ENCODE measurements around the gene TBC1D5. TPM values are rescaled to one million over a fixed set of nuclear protein-coding genes. Genes with fewer than 3 reads are reported as not detected.

TBC1D5 gene
- total RNA-seq, 1 experiment from 2014 or later = 33.9 TPM

GRCh38 chr3:17724948-17725347, 17.5 kb downstream of the TBC1D5 start:
- no peak for TF ChIP-seq ZNF274 (IDR thresholded peaks at IDR 0.05; ENCODE audit: low read depth, low read length)
- H3K9ac ChIP-seq (ENCODE audit: low read length) = no peak overlapping the region
- intact Hi-C loops (cut with micrococcal nuclease) = no loop called here
- POLR2A ChIA-PET = no interaction called here
- H3K4me2 ChIP-seq (ENCODE audit: low read length) = no peak overlapping the region
- no peaks in the 10 kb centered on the region for H3K36me3 ChIP-seq (ENCODE audit: control insufficient read depth in 1 of 2, insufficient read depth in 2 of 2, low read length in 2 of 2)
- H3K4me3 ChIP-seq (replicated peaks in 1 of 2; ENCODE audit: low read depth in 1 of 2, low read length in 2 of 2) = no peak overlapping the region
- peaks cover 0 to 5% of the 10 kb centered on the region in 2 experiments; a peak in 3 of 4 replicates for H3K4me1 ChIP-seq (ENCODE audit: control insufficient read depth in 1 of 2, insufficient read depth in 2 of 2, low read length in 2 of 2)
- H3K9me3 ChIP-seq (ENCODE audit: control insufficient read depth in 1 of 2, insufficient read depth in 1 of 2, low read depth in 1 of 2, low read length in 2 of 2) = no peaks in the 10 kb centered on the region
- H3K79me2 ChIP-seq (ENCODE audit: insufficient read depth, low read length) = peaks cover 24% of the 10 kb centered on the region
- no peaks in the 10 kb centered on the region for H4K20me1 ChIP-seq (ENCODE audit: insufficient read depth)
- no peak overlapping the region for H2AFZ ChIP-seq (ENCODE audit: low read depth, low read length, poor library complexity, severe bottlenecking)
- no peaks in the 10 kb centered on the region for H3K9me2 ChIP-seq (ENCODE audit: insufficient read depth)
- H3K27me3 ChIP-seq (ENCODE audit: insufficient read depth, low read length) = no peaks in the 10 kb centered on the region
- no peak for DNase-seq (ENCODE audit: low read depth, low spot score)
- CTCF ChIA-PET = no interaction called here
- no peak overlapping the region for H3K27ac ChIP-seq (ENCODE audit: low read depth, low read length)
- RAD21 ChIA-PET (ENCODE audit: low non-redundant PET in 1 of 2, low total read pairs in 2 of 2, uncharacterized antibody in 2 of 2, unreplicated experiment in 2 of 2) = no interaction called here
- no TSS peak for BruUV-seq (replicated peaks)
- no peak for ATAC-seq

DNA sequence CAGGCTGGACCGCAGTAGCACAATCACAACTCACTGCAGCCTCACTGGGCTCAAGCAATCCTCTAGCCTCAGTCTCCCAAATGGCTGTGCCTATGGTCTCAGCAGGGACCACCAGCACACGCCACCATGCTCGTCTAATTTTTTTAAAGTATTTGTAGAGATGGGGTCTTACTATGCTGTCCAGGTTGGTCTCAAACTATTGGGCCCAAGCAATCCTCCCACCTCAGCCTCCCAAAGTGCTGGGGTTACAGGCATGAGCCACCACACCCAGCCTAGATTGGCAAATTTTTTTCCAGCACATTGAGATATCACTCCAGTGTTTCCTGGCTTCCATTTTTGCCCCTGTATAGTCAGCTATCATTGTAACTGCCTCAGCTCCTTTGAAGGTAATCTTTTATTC, 18.3 kb downstream of the TBC1D5 start:
- Histone ChIP-seq H3K4me2 (ENCODE audit: low read length) (no peak overlapping the region), H3K27me3 (ENCODE audit: insufficient read depth, low read length) (no peaks in the 10 kb centered on the region), H3K36me3 (ENCODE audit: control insufficient read depth in 1 of 2, insufficient read depth in 2 of 2, low read length in 2 of 2) (no peaks in the 10 kb centered on the region), H3K9ac (ENCODE audit: low read length) (no peak overlapping the region), H3K4me1 (ENCODE audit: control insufficient read depth in 1 of 2, insufficient read depth in 2 of 2, low read length in 2 of 2) (no peaks in the 10 kb centered on the region), H3K9me2 (ENCODE audit: insufficient read depth) (no peaks in the 10 kb centered on the region), H2AFZ (ENCODE audit: low read depth, low read length, poor library complexity, severe bottlenecking) (no peak overlapping the region), H3K27ac (ENCODE audit: low read depth, low read length) (no peak overlapping the region), H3K4me3 (replicated peaks in 1 of 2; ENCODE audit: low read depth in 1 of 2, low read length in 2 of 2) (no peak overlapping the region), H4K20me1 (ENCODE audit: insufficient read depth) (no peaks in the 10 kb centered on the region), H3K9me3 (ENCODE audit: control insufficient read depth in 1 of 2, insufficient read depth in 1 of 2, low read depth in 1 of 2, low read length in 2 of 2) (no peaks in the 10 kb centered on the region), H3K79me2 (ENCODE audit: insufficient read depth, low read length) (peaks cover 31% of the 10 kb centered on the region)
- ATAC-seq (no peak), DNase-seq (ENCODE audit: low read depth, low spot score) (no peak)
- TF ChIP-seq POLR2AphosphoS5 (IDR thresholded peaks at IDR 0.05; ENCODE audit: low read depth, low read length) (no peak), ZFX (IDR thresholded peaks at IDR 0.05) (no peak)
- TF ChIP-seq, protein P1, sequence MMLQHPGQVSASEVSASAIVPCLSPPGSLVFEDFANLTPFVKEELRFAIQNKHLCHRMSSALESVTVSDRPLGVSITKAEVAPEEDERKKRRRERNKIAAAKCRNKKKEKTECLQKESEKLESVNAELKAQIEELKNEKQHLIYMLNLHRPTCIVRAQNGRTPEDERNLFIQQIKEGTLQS (IDR thresholded peaks at IDR 0.05) = no peak
- no TSS peak for BruUV-seq (replicated peaks)
- CTCF ChIA-PET = no interaction called here
- RAD21 ChIA-PET (ENCODE audit: low non-redundant PET in 1 of 2, low total read pairs in 2 of 2, uncharacterized antibody in 2 of 2, unreplicated experiment in 2 of 2) = no interaction called here
- POLR2A ChIA-PET = no interaction called here
- intact Hi-C loops (cut with micrococcal nuclease) = no loop called here

Measured in HCT116 (cell line).